ENCODE results near the gene CNNM3.

DNA sequence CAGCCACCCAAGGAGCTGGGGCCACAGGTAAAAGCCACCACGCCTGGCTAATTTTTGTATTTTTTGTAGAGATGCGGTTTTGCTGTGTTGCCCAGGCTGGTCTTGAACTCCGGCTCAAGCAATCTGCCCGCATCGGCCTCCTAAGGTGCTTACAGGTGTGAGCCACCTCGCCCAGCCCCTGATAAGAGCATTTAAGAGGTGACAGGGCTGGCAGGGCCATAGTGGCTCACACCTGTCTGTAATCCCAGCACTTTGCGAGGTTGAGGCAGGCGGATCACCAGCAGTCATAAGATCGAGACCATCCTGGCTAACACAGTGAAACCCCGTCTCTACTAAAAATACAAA, 9.0 kb upstream of the CNNM3 start:
- no peak for TF ChIP-seq EZH2 (IDR thresholded peaks at IDR 0.05; ENCODE audit: insufficient read depth, low read length)
- TF ChIP-seq, protein P1, sequence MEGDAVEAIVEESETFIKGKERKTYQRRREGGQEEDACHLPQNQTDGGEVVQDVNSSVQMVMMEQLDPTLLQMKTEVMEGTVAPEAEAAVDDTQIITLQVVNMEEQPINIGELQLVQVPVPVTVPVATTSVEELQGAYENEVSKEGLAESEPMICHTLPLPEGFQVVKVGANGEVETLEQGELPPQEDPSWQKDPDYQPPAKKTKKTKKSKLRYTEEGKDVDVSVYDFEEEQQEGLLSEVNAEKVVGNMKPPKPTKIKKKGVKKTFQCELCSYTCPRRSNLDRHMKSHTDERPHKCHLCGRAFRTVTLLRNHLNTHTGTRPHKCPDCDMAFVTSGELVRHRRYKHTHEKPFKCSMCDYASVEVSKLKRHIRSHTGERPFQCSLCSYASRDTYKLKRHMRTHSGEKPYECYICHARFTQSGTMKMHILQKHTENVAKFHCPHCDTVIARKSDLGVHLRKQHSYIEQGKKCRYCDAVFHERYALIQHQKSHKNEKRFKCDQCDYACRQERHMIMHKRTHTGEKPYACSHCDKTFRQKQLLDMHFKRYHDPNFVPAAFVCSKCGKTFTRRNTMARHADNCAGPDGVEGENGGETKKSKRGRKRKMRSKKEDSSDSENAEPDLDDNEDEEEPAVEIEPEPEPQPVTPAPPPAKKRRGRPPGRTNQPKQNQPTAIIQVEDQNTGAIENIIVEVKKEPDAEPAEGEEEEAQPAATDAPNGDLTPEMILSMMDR (IDR thresholded peaks at IDR 0.05; ENCODE audit: insufficient read depth, low read depth, low read length), result no peak

Data from astrocyte (in vitro differentiated cells and primary cell).